Mononuclear cell (primary cell): ENCODE results near the gene SLC8A1. TPM values are rescaled to one million over a fixed set of nuclear protein-coding genes. Genes with fewer than 3 reads are reported as not detected.

ENCODE experiments used
- H3K27me3 ChIP-seq: 2 replicates; pipeline ENCODE4 v1.6.0; 2011; ENCODE audit warnings: low read length, control low read depth; ENCODE audit not compliant: insufficient read depth
- H3K4me1 ChIP-seq: 2 replicates; pipeline ENCODE4 v1.5.1; 2011; ENCODE audit warnings: mild to moderate bottlenecking, low read length, control low read depth; ENCODE audit not compliant: insufficient read depth
- H3K4me3 ChIP-seq: 2 replicates; pipeline ENCODE4 v1.5.1; 2011; ENCODE audit warnings: mild to moderate bottlenecking, low read length, moderate library complexity
- H3K9me3 ChIP-seq: 2 replicates; pipeline ENCODE4 v1.5.1; 2011; ENCODE audit warnings: low read depth, mild to moderate bottlenecking, control low read depth, low read length
- total RNA-seq: library from RNA; depleted of rRNA; stranded (reverse); fragments of >200 nt; gene quantifications from one replicate; pipeline ENCODE4 v1.2.3, GENCODE V29; 2012

Gene SLC8A1
- total RNA-seq, 1 donor: 51.2 TPM

DNA sequence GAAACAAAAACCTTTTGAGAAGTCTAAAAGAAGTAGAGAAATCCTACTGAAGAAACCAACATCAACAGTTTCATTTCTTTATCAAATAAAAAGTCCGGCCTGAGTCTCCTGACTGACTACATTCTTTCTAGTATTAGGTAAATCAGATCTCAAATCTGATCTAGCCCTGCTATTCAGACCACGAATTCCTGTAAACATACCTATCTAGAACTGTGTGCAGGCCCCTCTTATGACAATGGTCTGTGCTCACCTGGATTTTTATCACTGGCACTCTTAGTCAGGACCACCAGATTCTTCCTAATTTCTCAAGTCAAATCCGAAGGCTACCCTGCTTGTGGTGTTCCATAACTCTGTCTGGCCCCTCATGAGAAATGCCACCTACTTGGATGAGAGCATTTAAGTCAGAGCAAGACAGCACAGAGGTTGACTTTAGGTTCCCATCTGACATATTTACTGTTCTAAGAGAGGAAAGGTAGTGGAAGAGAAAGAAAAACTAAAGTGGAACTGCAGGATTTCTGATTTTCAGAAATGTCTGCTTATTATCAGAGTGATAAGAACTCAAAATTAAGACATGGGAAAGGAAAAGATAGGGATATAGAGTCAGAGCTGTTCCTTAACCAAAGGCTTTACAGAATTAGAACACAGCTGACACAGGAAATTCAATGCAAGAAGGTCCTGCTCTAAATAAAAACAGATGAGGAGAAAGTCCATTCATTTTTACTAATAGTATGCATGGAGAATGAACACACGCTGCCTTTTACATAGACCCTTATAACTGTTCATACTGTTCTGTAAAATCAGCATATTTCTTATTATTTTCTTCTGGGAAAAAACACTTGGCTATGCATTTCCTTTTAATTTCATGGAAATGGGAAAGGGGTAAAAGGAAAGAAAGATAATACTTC is 56.5 kb downstream of the SLC8A1 start:
- Histone ChIP-seq H3K27me3 (no peaks in the 10 kb centered on the region), H3K4me1 (peaks cover 22% of the 10 kb centered on the region), H3K9me3 (no peaks in the 10 kb centered on the region), H3K4me3 (no peak overlapping the region)

GRCh38 chr2:40394597-40394996 is 57.3 kb downstream of the SLC8A1 start:
- Histone ChIP-seq H3K4me1 (peaks cover 26% of the 10 kb centered on the region), H3K4me3 (no peak overlapping the region), H3K27me3 (no peaks in the 10 kb centered on the region), H3K9me3 (no peaks in the 10 kb centered on the region)

- Histone ChIP-seq H3K4me1 (peaks cover 26% of the 10 kb centered on the region), H3K4me3 (no peak overlapping the region), H3K9me3 (no peaks in the 10 kb centered on the region), H3K27me3 (no peaks in the 10 kb centered on the region)
These were observed 57.9 kb downstream of the SLC8A1 start for GRCh38 chr2:40394031-40394430.

- H3K4me1 ChIP-seq: peaks cover 12% of the 10 kb centered on the region
These were observed 63.7 kb downstream of the SLC8A1 start for GRCh38 chr2:40388161-40388560.

GRCh38 chr2:40386177-40386576 is 65.7 kb downstream of the SLC8A1 start:
- peaks cover 13% of the 10 kb centered on the region for H3K9me3 ChIP-seq
- H3K27me3 ChIP-seq: no peaks in the 10 kb centered on the region
- no peak overlapping the region for H3K4me3 ChIP-seq
- H3K4me1 ChIP-seq: peaks cover 12% of the 10 kb centered on the region

More at GRCh38 chr2:40388161-40388560, 63.7 kb downstream of the SLC8A1 start:
- no peak overlapping the region for H3K4me3 ChIP-seq
- H3K27me3 ChIP-seq: no peaks in the 10 kb centered on the region
- no peaks in the 10 kb centered on the region for H3K9me3 ChIP-seq

DNA sequence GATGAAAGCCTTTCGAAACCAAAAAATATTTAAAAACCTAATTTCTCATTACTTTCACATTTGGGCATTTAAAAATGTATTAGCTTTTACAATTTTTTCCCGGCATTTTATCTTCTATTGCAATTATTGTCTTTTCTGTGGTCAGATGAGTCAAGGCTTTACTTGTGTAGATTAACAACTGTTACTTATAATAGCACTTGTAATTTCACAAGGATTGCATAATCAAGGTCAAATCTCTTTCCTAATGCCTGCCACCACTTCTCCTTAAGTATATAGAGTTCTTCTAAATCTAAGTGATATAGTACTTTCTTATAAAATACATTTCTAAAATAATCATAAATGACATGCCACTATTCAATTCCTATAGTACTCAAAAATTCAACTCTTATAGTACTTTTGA is 67.2 kb downstream of the SLC8A1 start:
- peaks cover 7% of the 10 kb centered on the region for H3K4me1 ChIP-seq

DNA sequence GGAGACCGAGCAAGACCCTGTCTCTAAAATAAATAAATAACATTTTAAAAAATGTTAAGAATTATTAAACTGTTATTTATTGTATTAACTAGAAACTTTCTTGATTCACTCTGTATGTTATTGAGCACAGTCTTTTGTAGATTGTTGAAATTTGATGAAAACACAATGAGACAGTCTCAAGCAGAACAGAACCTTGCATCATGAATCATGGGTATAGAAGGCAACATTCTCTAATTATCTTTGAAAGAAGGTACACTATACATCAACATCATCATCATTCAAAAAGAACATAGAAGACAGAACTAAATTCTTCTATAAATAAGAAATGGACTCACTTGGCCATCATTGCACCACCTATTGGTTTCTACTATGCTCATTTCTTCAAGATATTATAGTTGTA is 67.7 kb downstream of the SLC8A1 start:
- Histone ChIP-seq H3K9me3 (peaks cover 25% of the 10 kb centered on the region), H3K4me3 (no peak overlapping the region), H3K4me1 (peaks cover 7% of the 10 kb centered on the region), H3K27me3 (no peaks in the 10 kb centered on the region)

More for the DNA sequence above, 67.2 kb downstream of the SLC8A1 start:
- H3K27me3 ChIP-seq: no peaks in the 10 kb centered on the region
- H3K4me3 ChIP-seq: no peak overlapping the region
- H3K9me3 ChIP-seq: peaks cover 25% of the 10 kb centered on the region

DNA sequence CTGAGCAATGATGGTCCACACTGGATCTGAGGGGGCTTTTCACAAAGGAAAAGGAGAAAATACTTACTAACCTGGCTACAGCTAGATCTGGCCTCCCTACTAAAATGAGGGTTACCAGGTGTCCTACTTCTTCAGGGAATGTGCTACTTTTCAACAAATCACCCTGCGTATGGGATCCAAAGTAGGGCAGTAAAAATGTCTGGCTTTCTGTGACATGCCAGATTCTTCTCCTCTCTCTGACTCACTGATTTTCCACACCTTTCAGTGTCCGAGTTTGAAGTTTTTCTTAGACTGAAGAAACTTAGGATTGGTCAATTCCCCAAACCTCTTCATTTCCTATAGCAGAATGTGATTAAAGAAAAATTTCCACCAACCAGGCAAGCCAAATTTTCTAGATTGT is 71.2 kb downstream of the SLC8A1 start:
- Histone ChIP-seq H3K27me3 (no peaks in the 10 kb centered on the region), H3K4me1 (peaks cover 7% of the 10 kb centered on the region), H3K4me3 (no peak overlapping the region), H3K9me3 (peaks cover 25% of the 10 kb centered on the region)

- Histone ChIP-seq H3K9me3 (peaks cover 25% of the 10 kb centered on the region), H3K4me1 (peaks cover 7% of the 10 kb centered on the region), H3K4me3 (no peak overlapping the region), H3K27me3 (no peaks in the 10 kb centered on the region)
These were observed 71.8 kb downstream of the SLC8A1 start for GRCh38 chr2:40380041-40380440.

- Histone ChIP-seq H3K27me3 (no peaks in the 10 kb centered on the region), H3K4me3 (no peak overlapping the region), H3K9me3 (no peaks in the 10 kb centered on the region), H3K4me1 (no peaks in the 10 kb centered on the region)
These were observed 77.2 kb downstream of the SLC8A1 start for GRCh38 chr2:40374543-40375240.

DNA sequence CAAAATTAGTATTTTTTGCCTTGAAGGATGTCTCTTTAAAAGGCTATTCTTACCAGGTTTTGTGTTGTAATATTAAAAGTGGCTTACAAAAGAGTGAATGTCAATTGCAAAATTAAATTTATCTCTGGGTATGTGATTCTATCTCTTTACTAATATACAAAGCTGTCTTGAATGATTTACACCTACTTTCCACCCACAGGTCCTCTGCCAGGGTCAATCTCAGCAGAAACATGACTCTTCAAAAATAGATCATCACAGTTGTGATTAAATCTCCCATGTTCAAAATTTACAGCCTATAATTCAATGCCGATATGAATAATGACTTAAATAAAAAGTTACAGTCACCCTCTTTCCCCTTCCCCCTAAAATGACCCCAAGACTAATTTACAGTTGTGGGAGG is 78.8 kb downstream of the SLC8A1 start:
- no peaks in the 10 kb centered on the region for H3K9me3 ChIP-seq

GRCh38 chr2:40372283-40372985 is 79.5 kb downstream of the SLC8A1 start:
- Histone ChIP-seq H3K27me3 (no peaks in the 10 kb centered on the region), H3K9me3 (no peaks in the 10 kb centered on the region), H3K4me1 (no peaks in the 10 kb centered on the region), H3K4me3 (no peak overlapping the region)

More for the DNA sequence above, 78.8 kb downstream of the SLC8A1 start:
- no peaks in the 10 kb centered on the region for H3K4me1 ChIP-seq
- no peaks in the 10 kb centered on the region for H3K27me3 ChIP-seq
- H3K4me3 ChIP-seq: no peak overlapping the region

DNA sequence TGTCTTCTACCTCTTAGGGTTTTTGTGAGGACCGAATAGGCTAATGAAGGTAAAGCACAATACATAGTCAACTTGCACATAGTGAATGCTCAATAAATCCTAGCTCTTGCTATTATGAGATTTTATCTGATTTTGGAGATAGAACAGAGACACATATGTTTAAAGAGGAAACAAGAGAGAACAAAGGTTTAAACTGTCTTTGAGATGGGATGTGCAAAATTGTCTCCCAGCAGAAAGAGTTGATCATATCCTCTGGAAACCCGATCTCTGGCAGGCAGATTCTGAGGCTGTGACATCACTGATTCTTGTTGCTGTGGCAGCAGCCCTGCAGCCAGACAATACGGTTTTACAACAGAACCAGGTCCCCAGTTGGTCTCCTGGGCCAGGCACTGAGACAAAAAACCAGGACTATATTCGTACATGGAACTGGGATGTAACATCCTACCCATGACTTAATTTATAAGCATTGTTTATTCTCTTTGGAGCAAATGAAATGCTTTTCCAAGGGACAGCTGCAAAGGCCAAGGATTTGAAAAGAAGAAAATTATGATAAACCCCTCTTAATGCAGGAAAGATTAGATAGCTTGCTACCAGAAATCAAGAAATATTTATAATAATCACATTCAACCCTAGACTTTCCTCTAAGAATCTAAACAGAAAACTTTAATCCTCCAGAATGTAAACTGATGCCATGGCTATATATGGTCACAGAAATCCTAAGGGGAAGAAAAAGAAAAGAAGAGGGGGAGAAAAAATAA is 80.2 kb downstream of the SLC8A1 start:
- Histone ChIP-seq H3K4me3 (no peak overlapping the region), H3K9me3 (no peaks in the 10 kb centered on the region), H3K4me1 (no peaks in the 10 kb centered on the region), H3K27me3 (no peaks in the 10 kb centered on the region)

DNA sequence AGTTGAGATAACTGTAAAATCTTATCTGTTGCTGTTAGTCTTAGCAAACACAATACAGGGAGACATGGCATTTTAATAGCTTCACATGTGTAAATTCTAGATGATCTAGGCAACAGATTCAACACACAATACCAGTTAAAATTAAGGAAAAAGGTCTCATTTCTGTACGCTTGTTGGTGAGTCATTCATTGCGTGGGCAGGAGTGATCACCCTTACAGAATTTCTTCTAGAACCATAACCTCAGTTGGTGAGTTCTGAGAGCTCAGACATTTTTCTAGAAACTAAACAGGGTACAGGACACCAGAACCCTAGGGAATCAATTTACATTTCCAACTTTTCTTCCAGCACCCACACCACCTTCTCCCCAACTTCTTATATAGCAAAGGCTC is 81.9 kb downstream of the SLC8A1 start:
- H3K27me3 ChIP-seq: no peaks in the 10 kb centered on the region
- no peak overlapping the region for H3K4me3 ChIP-seq
- H3K9me3 ChIP-seq: no peaks in the 10 kb centered on the region
- H3K4me1 ChIP-seq: no peaks in the 10 kb centered on the region
